OCI-LY3 (cell line): Measurements from ENCODE around the gene KMT2E.

Experiments
- CTCF ChIP-seq: fragments of 200-600, 300-600 bp; sonication (generic); IDR thresholded peaks from 2 replicates; pipeline ENCODE4 v1.5.1; 2014; ENCODE audit warnings: antibody characterized with exemption, low read length, low read depth
- EZH2phosphoT487 ChIP-seq: fragments of 200-600 bp; shearing (Covaris generic); IDR thresholded peaks from 2 replicates; pipeline ENCODE4 v1.6.1; 2018; ENCODE audit warnings: antibody characterized with exemption, mixed run types, low read depth

GRCh38 chr7:105126436-105126975, 112.5 kb downstream of the KMT2E start:
- TF ChIP-seq CTCF = no peak
- TF ChIP-seq EZH2phosphoT487 = no peak
